Activated gamma-delta T cell treated with anti-CD3 and anti-CD28 coated beads, Interleukin-2, amount 50 U/mL, for 16 hours (primary cell): ENCODE data around the gene PCIF1.

ENCODE experiments used
- DNase-seq: peaks from one replicate; pipeline ENCODE4 v3.0.0-alpha.2; 2020; ENCODE audit warnings: low read depth

PCIF1 gene

DNA sequence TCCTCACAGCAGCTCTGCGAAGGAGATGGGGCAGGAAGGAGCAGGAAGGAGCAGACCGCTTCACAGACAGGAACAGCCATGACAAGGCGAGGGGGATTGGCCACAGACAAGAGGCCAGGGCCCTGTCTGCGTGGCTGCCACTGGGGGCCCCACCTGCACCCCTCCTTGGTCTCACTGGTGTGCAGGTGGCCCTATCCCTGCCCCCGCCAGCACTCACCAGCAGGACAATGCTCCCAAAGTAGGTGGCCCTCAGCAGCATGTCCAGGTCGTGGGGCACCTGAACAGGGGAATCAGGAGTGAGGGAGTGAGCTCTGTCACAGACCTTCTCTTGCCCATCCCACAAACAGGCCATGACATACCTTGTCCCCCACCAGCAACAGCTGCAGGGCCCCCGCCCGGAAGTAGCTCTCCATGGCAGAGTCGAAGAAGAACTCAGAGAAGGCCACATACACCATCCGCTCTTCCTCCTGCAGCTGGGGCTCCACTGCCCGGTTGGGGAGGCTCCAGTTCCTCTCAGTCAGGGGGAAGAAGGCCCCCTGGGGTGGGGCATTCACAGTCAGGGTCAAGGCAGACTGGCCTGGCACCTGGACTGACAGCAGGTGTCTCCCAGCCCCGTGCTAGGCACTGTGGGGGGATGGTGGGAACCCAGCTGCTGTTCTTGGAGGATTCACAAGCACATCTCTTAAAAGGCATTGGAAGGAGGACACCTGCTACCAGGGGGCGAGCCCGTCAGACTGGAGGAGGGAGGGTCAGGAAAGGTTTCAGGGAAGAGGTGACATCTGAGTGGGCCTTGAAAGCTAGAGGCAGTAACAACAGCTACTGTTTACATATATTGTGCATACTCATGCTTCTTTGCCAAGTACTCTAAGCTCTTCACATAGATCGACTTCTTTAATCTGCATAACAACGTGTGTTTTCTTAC, 29.6 kb upstream of the PCIF1 start:
- DNase-seq: no peak

DNA sequence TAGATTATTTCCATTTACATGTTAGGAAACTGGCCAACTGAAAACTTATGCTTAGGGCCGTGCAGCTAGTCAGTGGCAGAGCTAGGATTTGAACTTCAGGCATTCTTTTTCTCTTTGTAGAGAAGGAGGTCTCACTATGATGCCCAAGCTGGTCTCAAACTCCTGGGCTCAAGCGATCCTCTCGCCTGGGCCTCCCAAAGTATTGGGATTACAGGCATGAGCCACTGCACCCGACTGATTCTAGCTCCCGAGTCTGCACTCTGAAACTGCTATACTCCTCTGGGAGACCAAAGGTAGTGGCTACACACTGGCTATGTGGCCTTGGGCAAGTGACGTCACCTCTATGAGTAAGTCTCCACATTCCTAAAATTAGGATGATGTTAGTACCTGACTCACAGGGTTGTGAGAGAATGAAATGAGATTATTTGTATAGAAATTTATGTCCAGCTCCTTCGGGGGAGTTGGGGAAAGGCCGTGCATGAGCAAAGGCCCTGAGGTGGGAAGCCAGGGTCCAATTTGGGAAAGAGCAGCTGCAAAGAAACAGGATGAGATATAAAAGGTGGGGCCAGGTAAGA, 28.9 kb upstream of the PCIF1 start:
- DNase-seq: no peak

DNA sequence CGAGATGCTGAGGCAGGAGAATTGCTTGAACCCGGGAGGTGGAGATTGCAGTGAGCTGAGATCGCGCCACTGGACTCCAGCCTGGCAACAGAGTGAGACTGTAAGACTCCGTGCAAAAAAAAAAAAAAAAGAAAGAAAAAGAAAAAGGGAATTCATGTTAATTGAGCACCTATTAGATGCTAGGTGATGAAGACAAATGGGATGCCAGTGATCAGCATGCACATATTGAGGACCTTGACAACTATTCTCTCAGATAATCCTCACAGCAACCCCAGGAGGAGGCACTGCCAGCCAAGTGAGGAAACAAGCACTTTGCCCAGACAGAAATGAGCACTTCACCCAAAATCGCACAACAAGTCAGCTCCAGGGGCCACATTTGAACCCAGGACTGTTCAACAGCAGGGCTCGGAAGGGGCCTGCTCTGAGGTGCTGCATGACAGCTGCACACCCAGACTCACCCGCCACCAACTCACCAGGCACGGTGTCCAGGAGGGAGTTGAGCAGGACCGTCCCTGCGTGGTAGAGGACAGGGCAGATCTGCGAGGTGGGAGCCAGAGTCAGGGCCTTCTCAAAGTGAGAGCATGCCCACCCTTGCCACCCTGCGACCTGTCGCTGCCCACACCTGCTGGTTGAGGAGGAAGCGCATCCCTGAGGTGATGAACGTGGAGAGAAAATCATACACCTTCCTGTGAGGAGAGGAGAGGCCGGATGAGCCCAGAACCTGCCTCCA, 27.1 kb upstream of the PCIF1 start:
- DNase-seq: no peak

DNA sequence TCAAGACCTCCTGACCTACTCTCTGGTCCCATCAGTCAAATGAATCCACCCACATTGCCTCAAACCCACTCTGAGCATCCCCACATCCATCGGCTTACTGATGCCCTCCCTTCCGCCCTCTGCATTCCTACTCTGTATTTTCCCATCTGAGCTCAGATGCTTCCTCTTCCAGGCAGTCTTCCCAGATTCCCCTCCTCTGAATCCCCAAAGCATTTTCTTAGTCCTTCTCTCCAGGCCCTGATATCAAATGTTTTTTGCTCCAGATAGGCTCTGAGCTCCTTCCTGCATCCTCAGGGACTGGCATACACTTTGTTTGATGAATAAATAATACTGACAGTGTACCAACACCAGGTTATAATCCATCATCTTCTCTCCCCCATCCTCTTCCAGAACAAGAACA, 26.4 kb upstream of the PCIF1 start:
- no peak for DNase-seq

DNA sequence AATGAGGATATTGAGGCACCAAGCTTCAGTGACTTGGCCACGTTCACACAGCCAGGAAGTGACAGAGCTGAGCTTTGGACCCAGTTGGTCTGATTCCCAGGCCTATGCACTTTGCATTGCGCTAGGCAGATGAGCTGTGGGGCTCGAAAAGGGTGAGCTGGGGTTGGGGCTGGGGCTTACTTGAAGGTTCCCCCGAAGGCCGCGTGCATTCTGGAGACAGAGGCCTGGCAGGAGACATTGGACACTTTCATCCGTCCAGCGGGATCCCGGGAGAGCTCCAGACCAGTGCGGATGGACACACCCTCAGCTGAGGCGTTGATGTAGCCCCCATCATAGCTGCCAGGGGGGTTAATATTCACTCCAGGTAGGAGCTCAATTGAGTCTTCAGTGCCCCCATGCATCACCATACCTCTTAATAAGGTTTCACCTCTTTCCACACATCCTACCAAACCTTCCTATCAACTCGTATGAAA, 25.1 kb upstream of the PCIF1 start:
- DNase-seq: no peak

DNA sequence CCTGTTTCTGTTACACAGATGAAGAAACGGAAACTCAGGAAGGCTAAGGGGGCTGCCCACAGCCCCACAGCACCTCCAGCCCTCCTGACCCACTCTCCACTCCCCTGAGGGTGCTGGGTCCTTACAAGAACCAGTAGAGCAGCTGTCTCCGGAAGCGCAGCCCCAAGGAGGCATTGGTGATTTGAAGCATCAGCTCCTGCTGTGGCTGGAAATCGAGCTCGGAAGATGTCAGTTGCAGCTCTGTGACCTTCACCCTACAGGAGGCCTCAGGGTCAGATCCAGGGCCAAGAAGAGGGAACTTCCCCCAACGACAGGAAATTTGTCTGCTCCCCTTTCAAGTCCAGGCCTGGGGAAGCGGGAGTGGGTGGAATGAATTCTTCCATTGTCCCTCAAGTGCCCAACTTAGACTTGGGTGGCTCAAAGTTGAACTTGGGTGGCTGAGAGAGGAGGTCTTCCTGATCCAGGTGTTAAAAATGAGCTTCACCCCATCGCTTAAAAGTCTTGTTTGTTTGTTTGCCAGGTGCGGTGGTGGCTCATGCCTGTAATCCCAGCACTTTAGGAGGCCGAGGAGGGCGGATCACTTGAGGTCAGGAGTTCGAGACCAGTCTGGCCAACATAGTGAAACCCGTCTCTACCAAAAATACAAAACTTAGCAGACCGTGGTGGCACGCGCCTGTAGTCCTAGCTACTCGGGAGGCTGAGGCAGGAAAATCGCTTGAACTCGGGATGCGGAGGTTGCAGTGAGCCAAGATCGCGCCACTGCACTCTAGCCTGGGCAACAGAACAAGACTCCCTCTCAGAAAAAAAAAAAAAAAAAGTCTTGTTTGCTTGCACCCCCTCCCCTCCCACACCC, 24.4 kb upstream of the PCIF1 start:
- DNase-seq: no peak

DNA sequence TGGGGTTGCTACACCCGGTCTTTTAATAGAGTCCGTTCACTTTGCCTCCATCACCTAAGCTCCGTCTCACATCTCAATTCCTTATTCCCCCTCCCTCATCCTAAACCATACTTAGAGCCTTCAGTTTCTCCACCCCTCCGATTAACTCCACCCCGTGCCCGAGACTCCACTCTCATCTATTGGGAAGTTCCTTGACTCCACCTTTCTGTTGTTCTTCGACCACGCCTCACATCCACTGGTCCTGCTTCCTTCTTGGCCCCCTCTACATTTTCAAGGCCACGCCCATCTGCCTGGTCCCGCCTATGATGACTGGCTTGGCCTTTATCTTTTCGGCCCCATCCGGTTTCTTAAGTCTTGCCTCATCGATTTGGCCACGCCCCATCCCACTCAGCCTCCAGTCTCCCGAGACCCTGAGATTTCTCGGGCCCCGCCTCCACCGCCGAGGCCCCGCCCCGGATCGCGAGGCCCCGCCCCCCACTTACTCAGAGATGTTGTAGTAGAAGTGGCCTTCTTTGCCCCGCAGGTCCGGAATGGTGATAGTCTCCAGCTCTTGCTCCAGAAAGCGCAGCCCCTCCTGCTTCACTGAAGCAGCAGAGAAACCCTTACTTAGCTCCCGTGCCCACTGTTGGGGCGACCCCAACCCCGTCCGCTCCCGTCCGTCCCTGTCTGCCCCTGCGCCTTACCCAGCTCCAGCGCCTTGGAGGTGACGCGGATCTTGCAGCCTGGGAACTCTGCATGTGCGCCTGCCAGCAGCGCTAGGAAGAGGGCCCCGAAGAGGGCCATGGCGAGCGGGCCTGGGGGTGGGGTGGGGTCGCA, 23.6 kb upstream of the PCIF1 start:
- peak; percentile 91 for DNase-seq

DNA sequence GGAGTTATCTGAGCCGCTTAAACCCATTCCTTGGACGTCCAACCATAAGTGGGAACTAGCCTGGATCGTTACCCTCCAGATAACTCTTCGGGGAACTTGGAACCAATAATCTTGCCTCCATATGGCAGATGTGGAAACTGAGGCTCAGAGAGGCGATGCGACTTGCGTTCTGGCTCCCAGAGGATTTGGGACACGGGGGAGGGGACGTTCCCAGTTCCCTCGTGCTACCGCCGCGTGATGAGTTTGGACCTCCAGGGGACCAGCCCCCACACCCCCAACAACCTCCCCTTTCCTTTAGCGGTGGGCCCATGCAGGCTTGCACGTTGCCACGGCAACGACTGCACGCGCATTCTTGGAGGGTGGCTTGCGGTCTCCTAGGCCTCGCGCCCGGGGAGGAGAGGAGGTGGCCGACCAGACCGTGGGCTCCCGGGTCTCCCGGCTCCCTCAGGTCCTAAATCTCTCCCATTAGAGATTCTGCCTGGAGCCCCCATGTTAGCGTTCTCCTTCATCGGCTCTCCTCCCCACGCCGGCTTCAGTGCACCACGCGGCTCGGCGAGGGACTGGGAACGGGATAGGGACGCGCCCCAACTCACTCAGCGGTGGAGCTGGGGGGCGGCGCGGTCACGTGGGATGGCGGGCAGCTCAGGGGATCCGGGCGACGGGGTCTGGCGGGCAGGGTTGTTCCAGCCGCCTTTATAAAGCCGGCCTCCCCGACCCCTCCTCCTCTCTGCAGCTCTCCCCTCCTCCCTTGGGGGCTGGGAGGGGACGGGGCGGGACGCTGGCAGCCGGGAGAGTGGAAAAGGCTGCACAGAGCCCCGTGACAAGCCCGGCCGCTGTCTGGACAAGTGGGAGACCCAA, 22.8 kb upstream of the PCIF1 start, which contains the start of gene PLTP:
TSS of gene PLTP (minus strand) at position 670 of the 858 bp plus-strand sequence. CDS start 703 bp downstream, outside the sequence.
- no peak for DNase-seq

DNA sequence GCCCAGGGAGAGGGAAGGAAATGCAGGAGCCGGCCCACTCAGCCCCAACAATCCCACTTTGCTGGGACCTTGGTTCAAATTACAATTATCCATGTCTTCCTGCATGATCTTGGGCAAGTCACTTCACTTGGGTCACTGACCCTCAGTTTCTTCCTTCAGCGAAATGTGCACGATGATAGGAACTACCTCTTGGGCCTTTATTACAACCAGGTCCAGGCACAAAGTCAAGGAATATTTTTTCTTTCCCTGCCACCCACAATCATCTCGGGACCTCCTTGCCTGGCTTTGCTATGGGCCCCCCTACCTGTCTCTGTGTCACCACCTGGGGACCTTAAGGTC, 22.2 kb upstream of the PCIF1 start:
- DNase-seq: no peak

DNA sequence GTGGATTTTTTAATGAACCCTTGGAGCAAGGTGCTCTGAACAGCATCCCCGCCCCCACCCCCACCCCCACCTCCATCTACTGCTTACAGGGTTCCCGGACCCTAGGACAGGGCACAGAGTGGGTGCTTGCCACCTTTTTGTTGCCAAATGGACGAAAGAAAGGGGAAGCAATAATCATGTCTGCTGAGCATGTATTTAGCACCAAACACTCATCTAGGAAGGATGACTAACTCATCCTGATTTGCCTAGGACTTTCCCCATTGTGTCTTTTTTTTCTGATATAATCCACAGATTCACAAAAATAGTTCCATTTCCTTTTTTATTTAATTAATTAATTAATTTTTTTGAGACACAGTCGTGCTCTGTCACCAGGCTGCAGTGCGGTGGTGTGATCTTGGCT, 21.4 kb upstream of the PCIF1 start:
- DNase-seq: no peak

DNA sequence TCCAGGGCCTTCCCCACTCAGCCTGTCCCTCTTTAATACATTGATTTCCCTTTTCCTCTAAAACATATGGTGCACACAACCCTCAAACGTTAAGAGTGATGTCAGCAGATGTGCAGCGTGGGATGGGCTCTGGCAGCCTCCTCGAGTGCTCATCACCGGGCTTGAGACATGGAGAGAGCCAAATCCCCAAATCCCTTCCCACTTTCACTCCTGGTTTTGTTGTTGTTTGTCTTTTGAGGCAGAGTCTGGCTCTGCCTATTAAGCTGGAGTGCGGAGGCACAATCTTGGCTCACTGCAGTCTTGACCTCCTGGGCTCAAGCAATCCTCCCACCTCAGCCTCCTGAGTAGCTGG, 16.7 kb upstream of the PCIF1 start:
- DNase-seq: no peak

DNA sequence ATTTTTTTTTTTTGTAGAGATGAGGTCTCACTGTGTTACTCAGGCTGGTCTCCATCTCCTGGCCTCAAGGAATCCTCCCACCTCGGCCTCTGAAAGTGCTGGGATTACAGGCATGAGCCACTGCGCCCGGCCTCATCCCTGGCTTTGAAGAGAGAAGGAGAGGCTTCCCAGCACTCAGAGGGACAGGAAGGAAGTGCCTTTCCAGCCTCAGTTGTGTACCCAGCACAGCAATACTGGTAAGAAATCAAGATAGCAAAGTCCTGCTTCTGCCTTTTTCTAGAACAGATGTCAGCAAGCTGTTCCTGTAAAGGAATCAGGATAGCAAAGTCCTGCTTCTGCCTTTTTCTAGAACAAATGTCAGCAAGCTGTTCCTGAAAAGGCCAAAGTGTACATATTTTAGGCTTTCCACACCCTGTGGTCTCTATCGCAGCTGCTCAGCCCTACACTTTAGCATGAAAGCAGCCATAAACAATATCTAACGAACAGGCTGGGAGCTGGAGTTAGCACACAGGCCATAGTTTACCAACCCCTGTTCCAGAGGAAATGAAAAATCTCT, 16.2 kb upstream of the PCIF1 start:
- DNase-seq: no peak

DNA sequence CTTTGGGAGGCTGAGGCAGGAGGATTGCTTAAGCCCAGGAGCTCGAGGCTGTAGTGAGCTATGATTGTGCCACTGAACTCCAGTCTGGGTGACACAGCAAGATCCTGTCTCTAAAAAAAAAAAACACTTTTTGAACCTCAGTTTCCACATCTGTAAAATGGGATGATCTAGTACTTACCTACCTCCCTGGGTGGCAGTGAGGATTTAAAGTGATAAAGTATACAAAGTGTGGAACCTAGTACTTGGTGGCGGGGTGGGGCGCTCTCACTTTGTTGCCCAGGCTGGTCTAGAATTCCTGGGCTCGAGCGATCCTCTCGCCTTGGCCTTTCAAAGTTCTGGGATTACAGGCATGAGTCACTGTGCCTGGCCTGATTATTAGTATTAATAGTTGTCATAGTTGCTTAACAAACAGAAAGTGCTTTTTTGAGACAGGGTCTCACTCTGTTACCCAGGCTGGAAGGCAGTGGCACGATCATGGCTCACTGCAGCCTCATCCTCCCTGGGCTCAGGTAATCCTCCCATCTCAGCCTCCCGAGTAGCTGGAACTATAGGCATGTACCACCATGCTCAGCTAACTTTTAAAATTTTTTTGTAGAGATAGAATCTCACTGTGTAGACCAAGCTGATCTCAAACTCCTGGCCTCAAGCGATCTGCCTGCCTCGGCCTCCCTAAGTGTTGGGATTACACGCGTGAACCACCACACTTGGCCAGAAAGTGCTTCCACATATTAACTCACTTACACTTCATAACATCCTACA, 15.5 kb upstream of the PCIF1 start:
- no peak for DNase-seq

DNA sequence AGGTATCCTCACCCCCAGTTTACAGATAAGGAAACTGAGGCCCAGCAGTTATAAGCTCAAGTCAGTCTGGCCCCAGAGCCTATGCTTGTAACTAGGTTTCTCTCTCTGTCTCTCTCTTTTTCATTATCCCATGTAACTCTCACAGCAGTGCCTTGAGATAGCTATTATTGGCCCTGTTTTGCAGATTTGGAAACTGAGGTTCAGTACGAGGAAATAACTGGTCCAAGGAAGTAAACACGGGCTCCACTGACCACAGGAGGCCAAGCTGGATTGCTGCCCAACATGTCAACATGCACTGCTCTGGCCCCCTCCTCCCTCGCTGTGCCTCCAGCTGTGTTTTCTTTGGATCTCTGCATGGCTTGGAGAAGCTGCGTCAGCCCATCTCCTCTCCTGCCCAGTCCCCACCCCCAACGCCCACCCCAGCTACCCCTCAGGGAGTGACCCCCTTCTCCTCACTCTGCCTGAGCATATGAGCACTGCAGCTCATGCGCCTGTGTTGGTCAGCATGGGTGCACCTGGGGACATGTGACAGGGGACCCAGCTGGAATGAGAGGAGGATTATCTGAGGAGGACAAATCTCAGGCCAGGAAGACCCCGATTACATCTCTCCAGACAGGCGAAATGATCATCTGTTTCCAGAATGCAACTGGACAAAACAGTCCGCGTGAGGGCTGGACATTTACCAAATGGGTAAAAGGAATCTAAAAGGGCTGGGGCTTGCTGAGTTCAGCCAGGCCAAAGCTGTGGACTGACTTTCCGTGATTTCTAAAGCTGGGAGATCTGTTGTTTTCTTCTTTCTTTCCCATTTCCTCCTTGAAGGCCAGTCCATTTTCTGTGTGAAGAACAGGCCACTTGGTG, 14.7 kb upstream of the PCIF1 start:
- DNase-seq: no peak

DNA sequence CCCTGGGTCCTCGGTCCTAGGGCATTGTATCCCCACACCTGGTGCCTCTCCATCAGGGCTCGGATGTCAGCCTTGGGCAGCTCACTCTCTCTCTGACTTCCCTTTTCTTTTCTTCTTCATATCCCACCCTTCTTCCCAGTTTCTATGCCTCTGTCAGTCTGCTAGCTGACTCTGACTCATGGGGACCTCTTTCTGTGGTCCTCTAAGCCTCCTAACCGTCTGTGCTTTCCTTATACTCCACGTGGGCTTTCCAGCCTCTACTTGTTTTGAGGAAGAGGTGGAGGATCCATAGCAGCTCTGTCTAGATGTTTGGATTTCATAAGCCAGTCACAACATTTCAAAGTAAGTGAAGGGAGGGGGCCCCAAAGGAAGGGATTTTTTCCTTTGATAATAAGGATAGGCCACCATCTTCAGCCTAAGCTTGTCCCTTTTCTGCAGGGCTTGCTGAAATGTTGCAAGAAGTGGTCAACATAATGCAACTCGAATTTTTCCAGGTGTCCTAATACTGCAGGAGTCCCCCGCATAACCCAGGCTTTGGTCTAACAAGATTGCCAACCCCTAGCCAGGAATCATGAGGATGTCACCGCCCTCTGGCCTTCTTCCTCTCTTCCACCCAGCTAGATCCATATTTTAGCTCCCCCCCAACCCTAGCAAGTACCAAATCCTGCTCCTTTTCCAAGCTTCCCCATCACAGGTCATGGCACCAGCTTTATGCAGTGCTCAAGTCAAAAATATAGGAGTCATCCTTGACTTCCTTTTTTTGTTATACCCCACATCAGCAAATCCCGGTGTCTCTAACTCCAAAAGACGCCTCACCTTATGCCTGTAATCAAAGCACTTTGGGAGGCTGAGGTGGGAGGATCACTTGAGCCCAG, 13.8 kb upstream of the PCIF1 start:
- DNase-seq: no peak

DNA sequence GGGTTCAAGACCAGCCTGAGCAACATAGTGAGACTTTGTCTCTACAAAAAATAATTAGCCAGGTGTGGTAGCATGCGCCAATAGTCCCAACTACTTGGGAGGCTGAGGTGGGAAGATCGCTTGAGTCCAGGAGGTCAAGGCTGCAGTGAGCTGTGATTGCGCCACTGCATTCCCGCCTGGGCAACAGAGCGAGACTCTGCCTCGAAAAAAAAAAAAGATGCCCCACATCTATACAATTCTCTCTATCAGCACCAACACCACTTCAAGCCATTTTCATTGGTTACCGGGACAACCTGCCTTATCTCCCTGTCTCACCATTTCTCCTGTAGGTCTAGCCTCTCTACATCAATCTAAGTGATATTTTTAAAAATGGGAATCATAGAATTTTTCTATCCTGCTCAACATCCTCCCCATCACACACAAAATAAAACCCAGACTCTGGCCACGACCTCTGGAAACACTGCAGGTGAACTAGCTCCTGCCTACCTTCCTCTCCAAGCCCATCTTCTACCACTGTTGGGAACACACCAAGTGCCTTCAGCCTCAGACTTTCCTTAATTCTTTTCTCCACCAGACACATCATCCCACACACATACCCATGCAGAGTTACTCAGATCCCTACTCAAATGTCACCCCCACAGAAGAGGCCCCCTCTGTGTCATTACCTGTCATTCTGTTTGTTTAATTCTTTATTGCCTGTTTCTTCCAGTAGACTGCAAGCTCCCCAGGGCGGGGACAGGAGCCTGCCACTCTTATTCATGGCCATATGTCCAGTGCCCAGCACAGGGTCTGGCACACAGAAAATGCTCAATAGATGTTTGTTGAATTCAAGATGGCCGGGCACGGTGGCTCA, 12.9 kb upstream of the PCIF1 start:
- no peak for DNase-seq
